Gastrocnemius medialis (tissue), 4 donors: Measurements from ENCODE around the gene PCDH9. TPM values are rescaled to one million over a fixed set of nuclear protein-coding genes. Genes with fewer than 3 reads are reported as not detected.
"Not testable (repeated sequence)": the region's sequence is repeated elsewhere in the genome, so short reads cannot be mapped to it uniquely, and the experiment has no call there.

Source experiments
- ATAC-seq, 2 donors: fragments of 150-250 bp; one replicate each; pipeline ENCODE4 v1.9.1; 2016
- DNase-seq, 2 donors: peaks; one replicate each; pipeline ENCODE4 v3.0.0-alpha.2; 2019
- H3K27ac ChIP-seq, 4 donors: fragments of 200-600 bp; sonication (generic); 1 replicate in 1 of 4; 2 replicates in 3 of 4; pipeline ENCODE4 v1.5.1; 2016 to 2018; ENCODE audit warnings: mild to moderate bottlenecking in 2 of 4, moderate library complexity in 1 of 4
- H3K27me3 ChIP-seq, 3 donors: fragments of 200-600 bp; sonication (generic) in 2 of 3; 1 replicate in 1 of 3; 2 replicates in 2 of 3; pipeline versions ENCODE4 v1.5.1 to v1.6.0; 2016 to 2019; ENCODE audit warnings: mild to moderate bottlenecking in 1 of 3, moderate library complexity in 1 of 3
- H3K36me3 ChIP-seq, 2 donors: fragments of 200-600 bp; sonication (generic) in 1 of 2; one replicate each; pipeline ENCODE4 v1.5.1; 2017 to 2018
- H3K4me1 ChIP-seq, 2 donors: fragments of 200-600 bp; sonication (generic) in 1 of 2; one replicate each; pipeline ENCODE4 v1.5.1; 2016 to 2017; ENCODE audit warnings: mild to moderate bottlenecking in 2 of 2
- H3K4me3 ChIP-seq, 4 donors: fragments of 200-600 bp; sonication (generic) in 3 of 4; 1 replicate in 1 of 4; 2 replicates in 3 of 4; pipeline ENCODE4 v1.5.1; 2016 to 2019; ENCODE audit warnings: mild to moderate bottlenecking in 2 of 4
- H3K9me3 ChIP-seq, 3 donors: fragments of 200-600 bp; sonication (generic) in 2 of 3; 1 replicate in 1 of 3; 2 replicates in 2 of 3; pipeline ENCODE4 v1.5.1; 2016 to 2019
- CTCF ChIP-seq, 5 experiments: fragments of 450-650 bp in 3 of 5; fragments of 200-600 bp in 2 of 5; sonication (generic) in 2 of 5; IDR thresholded peaks in 4 of 5; conservative IDR thresholded peaks in 1 of 5; 1 replicate in 4 of 5; 2 replicates in 1 of 5; pipeline ENCODE4 v1.5.1; 2016 to 2019; ENCODE audit warnings: antibody characterized with exemption in 5 of 5, mild to moderate bottlenecking in 3 of 5, moderate library complexity in 3 of 5
- POLR2A ChIP-seq, 2 donors: fragments of 450-650 bp; IDR thresholded peaks; one replicate each; pipeline ENCODE4 v1.6.1; 2017; ENCODE audit warnings: antibody characterized with exemption in 2 of 2, mild to moderate bottlenecking in 2 of 2, moderate library complexity in 2 of 2
- in situ Hi-C, 4 donors: fragments of 200-750 bp; cut with MboI; loops; one replicate each; pipeline versions ENCODE4 v1.15.0 to v1.8.0; 2017; ENCODE audit warnings: low sequenced_read_pairs in 4 of 4
- intact Hi-C: fragments of 100-400 bp; cut with DNase I; formaldehyde crosslinking; loops from one replicate; pipeline ENCODE4 v1.15.1; 2023; ENCODE audit warnings: low total_unique reads
- total RNA-seq, 4 donors: library from RNA; depleted of rRNA; stranded (reverse); fragments of >200 nt; gene quantifications; one replicate each; pipeline versions ENCODE4 v1.1.0 to v1.2.3, GENCODE V29; 2016

PCDH9 gene
- total RNA-seq, 4 donors from 2014 or later, result 1.4 to 2.1 (median 1.9) TPM

GRCh38 chr13:66623129-66623820 is 606.9 kb downstream of the PCDH9 start:
- H3K36me3 ChIP-seq, result no peaks in the 10 kb centered on the region
- no peaks in the 10 kb centered on the region for H3K9me3 ChIP-seq
- no peaks in the 10 kb centered on the region for H3K27me3 ChIP-seq
- in situ Hi-C loops, result no loop called here
- intact Hi-C loops, result loop anchor here (10.0 kb wide), 1 partner anchor 612 kb away; the partner anchor contains the start of gene PCDH9
- DNase-seq (no peak), ATAC-seq (no peak)
- no peak overlapping the region for H3K4me3 ChIP-seq
- no peak for TF ChIP-seq CTCF (IDR thresholded peaks at IDR 0.05 in 4 of 5, conservative IDR thresholded peaks at IDR 0.05 in 1 of 5)
- TF ChIP-seq POLR2A (IDR thresholded peaks at IDR 0.05), result no peak
- H3K4me1 ChIP-seq, result peaks cover 8 to 9% of the 10 kb centered on the region in 2 donors
- no peak overlapping the region for H3K27ac ChIP-seq

GRCh38 chr13:66621906-66622447 is 608.2 kb downstream of the PCDH9 start:
- H3K36me3 ChIP-seq, H3K27ac ChIP-seq, H3K4me1 ChIP-seq, H3K27me3 ChIP-seq, H3K9me3 ChIP-seq, ATAC-seq, in situ Hi-C loops, DNase-seq, H3K4me3 ChIP-seq: not testable (repeated sequence)
- intact Hi-C loops, result loop anchor here (10.0 kb wide), 1 partner anchor 613 kb away; the partner anchor contains the start of gene PCDH9

GRCh38 chr13:66618702-66619101 is 611.4 kb downstream of the PCDH9 start:
- H3K36me3 ChIP-seq, result no peaks in the 10 kb centered on the region
- in situ Hi-C loops, result no loop called here

GRCh38 chr13:66617786-66618185 is 612.4 kb downstream of the PCDH9 start:
- Histone ChIP-seq H3K4me3 (no peak overlapping the region), H3K36me3 (no peaks in the 10 kb centered on the region), H3K27ac (no peak overlapping the region), H3K4me1 (no peaks in the 10 kb centered on the region), H3K9me3 (no peaks in the 10 kb centered on the region), H3K27me3 (no peaks in the 10 kb centered on the region)
- DNase-seq, result no peak
- in situ Hi-C loops, result no loop called here
- no peak for ATAC-seq
- no peak for TF ChIP-seq CTCF (IDR thresholded peaks at IDR 0.05 in 4 of 5, conservative IDR thresholded peaks at IDR 0.05 in 1 of 5)
- no peak for TF ChIP-seq POLR2A (IDR thresholded peaks at IDR 0.05)
- intact Hi-C loops, result loop anchor here (2.0 kb wide), 1 partner anchor 71 kb away; no protein-coding TSS in a partner anchor

More at GRCh38 chr13:66618702-66619101, 611.4 kb downstream of the PCDH9 start:
- no peaks in the 10 kb centered on the region for H3K9me3 ChIP-seq
- TF ChIP-seq CTCF (IDR thresholded peaks at IDR 0.05 in 4 of 5, conservative IDR thresholded peaks at IDR 0.05 in 1 of 5) (peak in 2 of 5 experiments; percentile 23 to 38), POLR2A (IDR thresholded peaks at IDR 0.05) (no peak)
- no peaks in the 10 kb centered on the region for H3K4me1 ChIP-seq
- no peaks in the 10 kb centered on the region for H3K27me3 ChIP-seq
- intact Hi-C loops, result loop anchor here (2.0 kb wide), 1 partner anchor 70 kb away; no protein-coding TSS in a partner anchor
- ATAC-seq (no peak), DNase-seq (no peak)
- no peak overlapping the region for H3K27ac ChIP-seq
- H3K4me3 ChIP-seq, result no peak overlapping the region

GRCh38 chr13:66612983-66613382 is 617.2 kb downstream of the PCDH9 start:
- no peaks in the 10 kb centered on the region for H3K4me1 ChIP-seq
- H3K27ac ChIP-seq, result no peak overlapping the region
- H3K27me3 ChIP-seq, result no peaks in the 10 kb centered on the region
- H3K36me3 ChIP-seq, result no peaks in the 10 kb centered on the region
- DNase-seq, result no peak
- H3K4me3 ChIP-seq, result no peak overlapping the region
- TF ChIP-seq POLR2A (IDR thresholded peaks at IDR 0.05), result no peak
- TF ChIP-seq CTCF (IDR thresholded peaks at IDR 0.05 in 4 of 5, conservative IDR thresholded peaks at IDR 0.05 in 1 of 5), result no peak
- in situ Hi-C loops (no loop called here), intact Hi-C loops (no loop called here)
- ATAC-seq, result no peak
- H3K9me3 ChIP-seq, result no peaks in the 10 kb centered on the region
